Fibroblast of villous mesenchyme (primary cell): ENCODE measurements around the gene HDAC10. TPM values are rescaled to one million over a fixed set of nuclear protein-coding genes. Genes with fewer than 3 reads are reported as not detected.

ENCODE experiments used
- DNase-seq: peaks from one replicate; pipeline ENCODE4 v3.0.0-alpha.2; 2010; ENCODE audit warnings: low read depth
- H3K4me3 ChIP-seq: 2 replicates; pipeline ENCODE4 v1.5.1; 2011; ENCODE audit warnings: low read depth, mild to moderate bottlenecking, low read length
- CTCF ChIP-seq: IDR thresholded peaks from 2 replicates; pipeline ENCODE4 v1.5.1; 2012; ENCODE audit warnings: low read depth, mild to moderate bottlenecking, low read length; ENCODE audit not compliant: insufficient read depth
- total RNA-seq: library from RNA; depleted of rRNA; stranded (reverse); fragments of >200 nt; gene quantifications from 2 replicates; pipeline ENCODE4 v1.2.3, GENCODE V29; 2012

Gene HDAC10
- total RNA-seq, 1 donor = 19.4 TPM

- no peak for TF ChIP-seq CTCF
- no peak for DNase-seq
- H3K4me3 ChIP-seq = no peak overlapping the region
These were observed 12.0 kb upstream of the HDAC10 start for GRCh38 chr22:50262973-50263617.

- TF ChIP-seq CTCF = no peak
- no peak overlapping the region for H3K4me3 ChIP-seq
- DNase-seq = no peak
These were observed 11.4 kb upstream of the HDAC10 start for GRCh38 chr22:50262460-50262911.

- DNase-seq = peak; percentile 37
- H3K4me3 ChIP-seq = peak within 1 kb of the TSS; percentile 70
- no peak for TF ChIP-seq CTCF
These were observed 10.8 kb upstream of the HDAC10 start, which contains the start of gene MAPK12 for GRCh38 chr22:50261615-50262459. MAPK12 (minus strand) TSS chr22:50261683; CDS start chr22:50261509, 174 bp downstream.

GRCh38 chr22:50260801-50261614, 9.9 kb upstream of the HDAC10 start:
- no peak for TF ChIP-seq CTCF
- H3K4me3 ChIP-seq = peak overlapping the region; percentile 70
- DNase-seq = peak; percentile 73

- peak overlapping the region; percentile 70 for H3K4me3 ChIP-seq
- DNase-seq = no peak
- TF ChIP-seq CTCF = no peak
These were observed 9.4 kb upstream of the HDAC10 start for GRCh38 chr22:50260434-50260800.

GRCh38 chr22:50259302-50259701, 8.2 kb upstream of the HDAC10 start:
- DNase-seq = no peak
- TF ChIP-seq CTCF = no peak
- no peak overlapping the region for H3K4me3 ChIP-seq
